Fibroblast of lung (primary cell): ENCODE measurements around the gene HOXD4. TPM values are rescaled to one million over a fixed set of nuclear protein-coding genes. Genes with fewer than 3 reads are reported as not detected.

ENCODE experiments used
- DNase-seq, 2 donors: peaks; one replicate each; pipeline versions ENCODE4 v3.0.0 to v3.0.0-alpha.2; 2010; ENCODE audit warnings: low read depth in 2 of 2
- H2AFZ ChIP-seq: 2 replicates; pipeline ENCODE4 v1.5.1; 2012; ENCODE audit warnings: low read length, control low read depth, inconsistent platforms
- H3K27ac ChIP-seq: 2 replicates; pipeline ENCODE4 v1.5.1; 2011; ENCODE audit warnings: low read length, control low read depth; ENCODE audit not compliant: insufficient read depth
- H3K27me3 ChIP-seq: 2 replicates; pipeline ENCODE4 v1.5.1; 2011; ENCODE audit warnings: mild to moderate bottlenecking, low read length; ENCODE audit not compliant: control insufficient read depth, insufficient read depth
- H3K36me3 ChIP-seq: 2 replicates; pipeline ENCODE4 v1.5.1; 2011; ENCODE audit warnings: low read length; ENCODE audit not compliant: control insufficient read depth, insufficient read depth
- H3K4me1 ChIP-seq: 2 replicates; pipeline ENCODE4 v1.5.1; 2011; ENCODE audit warnings: low read length; ENCODE audit not compliant: control insufficient read depth, insufficient read depth; ENCODE audit errors: extremely low read depth
- H3K4me2 ChIP-seq: 2 replicates; pipeline ENCODE4 v1.5.1; 2011; ENCODE audit warnings: low read length, control low read depth; ENCODE audit not compliant: insufficient read depth; ENCODE audit errors: extremely low read depth
- H3K4me3 ChIP-seq, 4 experiments: fragments of 200-600 bp in 1 of 4; sonication (generic) in 1 of 4; replicated peaks in 1 of 4; 2 replicates each; pipeline ENCODE4 v1.5.1; 2011 to 2016; ENCODE audit warnings: low read length in 4 of 4, low read depth in 3 of 4, mild to moderate bottlenecking in 3 of 4, control low read depth in 2 of 4, inconsistent platforms in 1 of 4, mixed read lengths in 1 of 4; ENCODE audit not compliant: insufficient read depth in 1 of 4; ENCODE audit errors: control extremely low read depth in 1 of 4
- H3K79me2 ChIP-seq: 2 replicates; pipeline ENCODE4 v1.5.1; 2012; ENCODE audit warnings: mild to moderate bottlenecking, low read length, inconsistent platforms; ENCODE audit not compliant: control insufficient read depth, insufficient read depth
- H3K9ac ChIP-seq: 2 replicates; pipeline ENCODE4 v1.5.1; 2011; ENCODE audit warnings: mild to moderate bottlenecking, low read length, control low read depth; ENCODE audit not compliant: insufficient read depth
- H3K9me3 ChIP-seq: 2 replicates; pipeline ENCODE4 v1.5.1; 2012; ENCODE audit warnings: low read depth, low read length; ENCODE audit not compliant: control insufficient read depth, insufficient read depth
- H4K20me1 ChIP-seq: 2 replicates; pipeline ENCODE4 v1.5.1; 2011; ENCODE audit warnings: low read length; ENCODE audit not compliant: control insufficient read depth, insufficient read depth; ENCODE audit errors: extremely low read depth
- EZH2 ChIP-seq: IDR thresholded peaks from 2 replicates; pipeline ENCODE4 v1.5.1; 2012; ENCODE audit warnings: low read length, control low read depth, mild to moderate bottlenecking; ENCODE audit errors: missing control alignments
- polyA plus RNA-seq, 2 donors: library from polyadenylated mRNA; depleted of rRNA in 1 of 2; stranded (reverse) in 1 of 2; unstranded in 1 of 2; fragments of >200 nt; gene quantifications; 2 replicates each; pipeline ENCODE4 v1.2.1, GENCODE V29; 2011 to 2012; ENCODE audit warnings: missing spikeins in 1 of 2
- total RNA-seq: library from RNA; depleted of rRNA; stranded (reverse); fragments of >200 nt; gene quantifications from 2 replicates; pipeline ENCODE4 v1.2.1, GENCODE V29; 2014
- TF ChIP-seq, protein P1 (sequence below), 2 donors: IDR thresholded peaks in 1 of 2; conservative IDR thresholded peaks in 1 of 2; 1 replicate in 1 of 2; 2 replicates in 1 of 2; pipeline ENCODE4 v1.5.1; 2011 to 2012; ENCODE audit warnings: low read length in 2 of 2, control low read depth in 1 of 2, inconsistent platforms in 1 of 2, low read depth in 1 of 2, mild to moderate bottlenecking in 1 of 2

The HOXD4 gene
- total and polyA plus RNA-seq, 2 donors (not counting 1 experiment from before 2014, with no cell fraction given), result not detected

DNA sequence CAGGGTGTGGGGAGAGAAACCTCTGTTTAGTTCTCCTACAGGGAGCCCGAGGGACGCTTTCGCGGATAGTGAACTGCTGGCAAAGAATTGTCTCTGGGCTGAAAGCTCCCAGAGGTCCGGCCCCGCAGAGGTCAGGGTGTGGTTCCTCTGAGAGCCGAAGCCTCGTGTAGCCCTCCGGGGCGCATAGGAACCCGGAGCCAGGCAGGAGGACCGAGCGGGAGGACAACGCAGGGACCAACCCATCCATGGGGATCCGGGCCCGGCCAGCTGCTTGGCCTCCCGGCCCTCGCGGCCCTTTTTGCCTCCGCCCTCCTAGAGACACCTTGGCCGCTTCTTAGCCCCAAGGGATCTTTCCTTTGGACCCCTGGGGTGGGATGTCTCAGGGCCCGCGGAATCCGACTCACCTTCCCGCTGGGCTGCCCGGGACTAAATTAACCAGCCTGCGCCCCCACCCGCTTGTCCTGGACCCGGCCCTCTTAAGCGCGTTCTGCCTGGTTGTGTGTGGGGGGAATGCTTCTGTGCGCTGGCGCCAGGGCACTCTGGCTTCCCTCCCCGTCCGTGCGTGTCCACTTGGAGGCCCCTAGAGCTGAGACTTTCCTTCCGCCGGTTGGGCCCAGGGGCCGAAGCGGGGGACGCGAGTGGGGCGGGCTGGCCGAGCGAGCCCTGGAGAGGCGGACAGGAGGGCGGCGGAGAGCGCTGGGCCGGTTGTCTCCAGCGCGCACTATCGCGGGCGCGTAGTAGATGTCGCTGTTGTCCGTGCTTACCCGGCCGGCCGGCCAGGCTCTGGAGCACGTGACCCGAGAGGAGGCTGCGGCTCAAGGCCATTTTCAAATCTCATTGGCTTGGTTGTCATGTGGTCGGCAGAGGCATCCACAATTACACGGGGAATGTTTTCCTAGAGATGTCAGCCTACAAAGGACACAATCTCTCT is 35.2 kb upstream of the HOXD4 start, which contains the start of gene HOXD10:
Gene HOXD10, plus strand, starts transcription at position 896 of the 931 bp plus-strand sequence. CDS start 56 bp downstream, outside the sequence.
- no peaks in the 10 kb centered on the region for H3K4me1 ChIP-seq
- H3K36me3 ChIP-seq, result no peaks in the 10 kb centered on the region
- no peak within 1 kb of the TSS for H3K4me2 ChIP-seq
- H3K79me2 ChIP-seq, result no peaks in the 10 kb centered on the region
- TF ChIP-seq, protein P1, sequence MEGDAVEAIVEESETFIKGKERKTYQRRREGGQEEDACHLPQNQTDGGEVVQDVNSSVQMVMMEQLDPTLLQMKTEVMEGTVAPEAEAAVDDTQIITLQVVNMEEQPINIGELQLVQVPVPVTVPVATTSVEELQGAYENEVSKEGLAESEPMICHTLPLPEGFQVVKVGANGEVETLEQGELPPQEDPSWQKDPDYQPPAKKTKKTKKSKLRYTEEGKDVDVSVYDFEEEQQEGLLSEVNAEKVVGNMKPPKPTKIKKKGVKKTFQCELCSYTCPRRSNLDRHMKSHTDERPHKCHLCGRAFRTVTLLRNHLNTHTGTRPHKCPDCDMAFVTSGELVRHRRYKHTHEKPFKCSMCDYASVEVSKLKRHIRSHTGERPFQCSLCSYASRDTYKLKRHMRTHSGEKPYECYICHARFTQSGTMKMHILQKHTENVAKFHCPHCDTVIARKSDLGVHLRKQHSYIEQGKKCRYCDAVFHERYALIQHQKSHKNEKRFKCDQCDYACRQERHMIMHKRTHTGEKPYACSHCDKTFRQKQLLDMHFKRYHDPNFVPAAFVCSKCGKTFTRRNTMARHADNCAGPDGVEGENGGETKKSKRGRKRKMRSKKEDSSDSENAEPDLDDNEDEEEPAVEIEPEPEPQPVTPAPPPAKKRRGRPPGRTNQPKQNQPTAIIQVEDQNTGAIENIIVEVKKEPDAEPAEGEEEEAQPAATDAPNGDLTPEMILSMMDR (conservative IDR thresholded peaks at IDR 0.05 in 1 of 2, IDR thresholded peaks at IDR 0.05 in 1 of 2; ENCODE audit: low read depth in 1 of 2, low read length in 2 of 2), result no peak
- TF ChIP-seq EZH2, result peak; percentile 49
- no peak within 1 kb of the TSS for H3K9ac ChIP-seq
- no peak within 1 kb of the TSS for H3K27ac ChIP-seq
- H3K27me3 ChIP-seq, result peaks cover 92% of the 10 kb centered on the region
- no peak within 1 kb of the TSS for H2AFZ ChIP-seq
- DNase-seq, result no peak
- no peaks in the 10 kb centered on the region for H4K20me1 ChIP-seq
- no peaks in the 10 kb centered on the region for H3K9me3 ChIP-seq
- H3K4me3 ChIP-seq, result no peak within 1 kb of the TSS

DNA sequence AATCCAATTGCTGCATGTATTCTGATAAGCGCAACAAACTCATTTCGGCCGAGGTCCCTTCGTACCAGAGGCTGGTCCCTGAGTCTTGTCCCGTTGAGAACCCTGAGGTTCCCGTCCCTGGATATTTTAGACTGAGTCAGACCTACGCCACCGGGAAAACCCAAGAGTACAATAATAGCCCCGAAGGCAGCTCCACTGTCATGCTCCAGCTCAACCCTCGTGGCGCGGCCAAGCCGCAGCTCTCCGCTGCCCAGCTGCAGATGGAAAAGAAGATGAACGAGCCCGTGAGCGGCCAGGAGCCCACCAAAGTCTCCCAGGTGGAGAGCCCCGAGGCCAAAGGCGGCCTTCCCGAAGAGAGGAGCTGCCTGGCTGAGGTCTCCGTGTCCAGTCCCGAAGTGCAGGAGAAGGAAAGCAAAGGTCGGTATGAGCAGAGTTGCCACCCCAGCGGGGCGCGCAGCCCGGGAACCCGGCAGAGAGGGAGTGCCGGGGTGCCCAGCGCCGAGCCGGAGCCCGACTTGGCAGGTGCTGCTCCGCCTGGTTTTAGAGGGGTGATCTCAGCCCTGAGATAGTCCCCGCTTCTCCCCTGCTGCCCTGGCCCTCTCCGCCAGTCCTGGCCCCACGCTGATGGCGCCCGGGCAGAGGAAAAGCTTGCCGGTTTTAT is 34.1 kb upstream of the HOXD4 start:
- Histone ChIP-seq H3K27me3 (peaks cover 94% of the 10 kb centered on the region), H3K36me3 (no peaks in the 10 kb centered on the region), H3K4me2 (no peak overlapping the region), H4K20me1 (no peaks in the 10 kb centered on the region), H3K79me2 (no peaks in the 10 kb centered on the region), H3K4me1 (no peaks in the 10 kb centered on the region), H2AFZ (no peak overlapping the region), H3K9ac (no peak overlapping the region), H3K4me3 (no peak overlapping the region), H3K9me3 (no peaks in the 10 kb centered on the region), H3K27ac (no peak overlapping the region)
- TF ChIP-seq, protein P1 (conservative IDR thresholded peaks at IDR 0.05 in 1 of 2, IDR thresholded peaks at IDR 0.05 in 1 of 2; ENCODE audit: low read depth in 1 of 2, low read length in 2 of 2), result no peak
- no peak for TF ChIP-seq EZH2
- no peak for DNase-seq

DNA sequence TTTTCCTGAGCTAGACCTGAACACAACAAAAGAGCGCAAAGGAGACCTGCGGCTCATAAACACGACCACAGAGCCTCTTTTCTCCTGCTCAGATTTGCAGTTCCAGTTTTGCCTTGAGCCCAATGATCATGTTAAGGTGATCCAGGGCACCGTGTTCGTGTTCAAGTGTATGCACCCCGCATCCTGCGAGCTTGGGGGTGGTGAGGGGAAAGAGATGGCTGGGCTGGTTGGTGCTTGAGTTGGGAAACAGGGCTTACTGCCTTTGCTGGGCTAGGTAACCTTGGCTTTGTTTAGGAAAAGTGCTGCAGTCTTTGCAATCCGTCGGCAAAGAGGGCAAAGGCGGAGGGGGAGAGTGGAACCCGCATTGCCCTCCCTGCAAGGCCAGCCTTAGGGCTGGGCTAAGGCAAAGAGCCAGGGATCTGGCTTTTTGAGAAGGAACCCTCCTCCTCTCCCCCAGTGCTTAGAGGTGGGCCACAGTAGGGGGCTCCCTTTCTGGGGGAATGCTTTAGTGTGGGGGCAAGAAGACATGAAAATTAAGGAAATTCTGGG is 33.5 kb upstream of the HOXD4 start:
- Histone ChIP-seq H3K27ac (no peak overlapping the region), H3K79me2 (no peaks in the 10 kb centered on the region), H3K9me3 (no peaks in the 10 kb centered on the region), H3K4me2 (no peak overlapping the region), H3K4me3 (no peak overlapping the region), H3K27me3 (peaks cover 94% of the 10 kb centered on the region), H3K9ac (no peak overlapping the region), H2AFZ (no peak overlapping the region), H4K20me1 (no peaks in the 10 kb centered on the region), H3K36me3 (no peaks in the 10 kb centered on the region), H3K4me1 (no peaks in the 10 kb centered on the region)
- peak; percentile 27 for TF ChIP-seq EZH2
- TF ChIP-seq, protein P1 (conservative IDR thresholded peaks at IDR 0.05 in 1 of 2, IDR thresholded peaks at IDR 0.05 in 1 of 2; ENCODE audit: low read depth in 1 of 2, low read length in 2 of 2), result no peak
- no peak for DNase-seq
